ENCODE data around the gene TMEM218.

- TF ChIP-seq, protein P1, sequence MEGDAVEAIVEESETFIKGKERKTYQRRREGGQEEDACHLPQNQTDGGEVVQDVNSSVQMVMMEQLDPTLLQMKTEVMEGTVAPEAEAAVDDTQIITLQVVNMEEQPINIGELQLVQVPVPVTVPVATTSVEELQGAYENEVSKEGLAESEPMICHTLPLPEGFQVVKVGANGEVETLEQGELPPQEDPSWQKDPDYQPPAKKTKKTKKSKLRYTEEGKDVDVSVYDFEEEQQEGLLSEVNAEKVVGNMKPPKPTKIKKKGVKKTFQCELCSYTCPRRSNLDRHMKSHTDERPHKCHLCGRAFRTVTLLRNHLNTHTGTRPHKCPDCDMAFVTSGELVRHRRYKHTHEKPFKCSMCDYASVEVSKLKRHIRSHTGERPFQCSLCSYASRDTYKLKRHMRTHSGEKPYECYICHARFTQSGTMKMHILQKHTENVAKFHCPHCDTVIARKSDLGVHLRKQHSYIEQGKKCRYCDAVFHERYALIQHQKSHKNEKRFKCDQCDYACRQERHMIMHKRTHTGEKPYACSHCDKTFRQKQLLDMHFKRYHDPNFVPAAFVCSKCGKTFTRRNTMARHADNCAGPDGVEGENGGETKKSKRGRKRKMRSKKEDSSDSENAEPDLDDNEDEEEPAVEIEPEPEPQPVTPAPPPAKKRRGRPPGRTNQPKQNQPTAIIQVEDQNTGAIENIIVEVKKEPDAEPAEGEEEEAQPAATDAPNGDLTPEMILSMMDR (IDR thresholded peaks at IDR 0.05; ENCODE audit: borderline replicate concordance, extremely low read depth, low read length, poor library complexity, severe bottlenecking): peak; percentile 66
- no peak for TF ChIP-seq EZH2 (IDR thresholded peaks at IDR 0.05; ENCODE audit: borderline replicate concordance, low read depth, low read length, severe bottlenecking)
Observed at GRCh38 chr11:125123947-125124617, 12.7 kb upstream of the TMEM218 start.
